Right ventricle myocardium superior (tissue), 1 donor: Measurements from ENCODE around the gene KIAA1217. TPM values are rescaled to one million over a fixed set of nuclear protein-coding genes. Genes with fewer than 3 reads are reported as not detected.

ENCODE experiments used
- ATAC-seq: fragments of 200-7000 bp; cut with Tn5 transposase; one replicate; pipeline ENCODE4 v1.9.1; 2020; ENCODE audit warnings: mild to moderate bottlenecking; ENCODE audit not compliant: poor library complexity
- DNase-seq: peaks from one replicate; pipeline ENCODE4 v3.0.0-alpha.2; 2020
- intact Hi-C: fragments of 100-400 bp; cut with DNase I; formaldehyde crosslinking; loops from one replicate; pipeline ENCODE4 v1.11.2; 2022
- total RNA-seq: library from RNA; stranded (reverse); fragmentation: NEBNext Ultra II Directional; extraction: Animal tissue kit (Norgen Biotek cat#: 25700); gene quantifications from one replicate; pipeline ENCODE4 v1.2.1, GENCODE V29; 2021
- donor health status: DM: no; HTN: yes; CAD: no; lungs with severe emphysema.

Gene KIAA1217
- total RNA-seq, 1 donor from 2014 or later: 38.2 TPM

DNA sequence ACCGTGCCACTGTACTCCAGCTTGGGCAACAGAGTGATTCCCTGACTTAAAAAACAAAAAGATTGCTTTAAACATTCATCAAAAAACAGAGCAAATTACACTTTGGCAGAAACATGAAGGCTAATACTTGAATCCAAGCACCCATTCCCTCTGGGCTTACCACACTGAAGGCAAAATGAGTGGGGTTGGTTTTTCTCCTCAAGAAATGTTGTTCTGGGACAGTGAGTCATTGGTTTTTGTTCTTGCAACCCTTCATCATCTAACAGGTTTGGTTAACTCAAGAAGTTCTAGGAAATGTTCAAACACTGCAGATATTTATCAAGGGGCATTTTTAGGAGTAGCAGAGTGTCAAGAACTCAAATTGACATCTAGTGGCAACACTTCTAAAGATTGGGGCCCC, 60.5 kb downstream of the KIAA1217 start:
- ATAC-seq (no peak), DNase-seq (no peak)
- intact Hi-C loops: no loop called here

DNA sequence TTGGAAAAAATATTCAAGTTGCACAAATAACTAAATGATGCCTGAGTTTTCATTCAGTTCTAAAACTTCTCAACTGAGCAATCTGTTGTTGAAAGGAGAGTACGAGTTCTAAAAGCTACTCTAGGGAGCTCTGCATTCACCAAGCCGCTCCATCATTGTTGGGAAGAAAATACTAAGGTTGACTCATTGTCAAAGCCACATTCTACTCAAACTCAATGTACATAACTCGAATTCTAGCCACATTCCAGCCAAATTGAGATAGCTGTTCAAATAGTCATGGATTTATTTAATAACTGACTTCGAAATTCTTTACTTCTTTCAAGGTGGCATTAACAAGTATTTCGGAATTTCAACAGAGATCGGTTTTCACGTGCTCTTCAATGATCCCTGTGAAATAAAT, 63.4 kb downstream of the KIAA1217 start:
- no peak for DNase-seq
- ATAC-seq: no peak
- intact Hi-C loops: no loop called here

DNA sequence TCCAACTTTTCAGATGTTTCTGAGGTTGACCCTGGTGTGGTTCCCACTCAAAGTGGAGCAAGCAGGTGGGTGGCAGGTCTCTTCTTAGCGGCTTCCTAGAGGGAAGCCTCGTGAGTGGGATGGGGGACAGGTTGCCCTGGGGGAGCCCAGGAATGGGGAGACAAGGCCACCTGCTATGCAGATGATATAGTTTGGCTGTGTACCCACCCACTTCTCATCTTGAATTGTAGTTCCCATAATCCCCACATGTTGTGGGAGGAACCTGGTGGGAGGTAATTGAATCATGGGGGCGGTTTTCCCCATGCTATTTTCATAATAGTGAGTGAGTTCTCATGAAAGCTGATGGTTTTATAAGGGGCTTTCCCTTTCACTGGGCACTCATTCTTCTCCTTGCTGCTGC, 68.3 kb downstream of the KIAA1217 start:
- no peak for DNase-seq
- intact Hi-C loops: no loop called here
- no peak for ATAC-seq

DNA sequence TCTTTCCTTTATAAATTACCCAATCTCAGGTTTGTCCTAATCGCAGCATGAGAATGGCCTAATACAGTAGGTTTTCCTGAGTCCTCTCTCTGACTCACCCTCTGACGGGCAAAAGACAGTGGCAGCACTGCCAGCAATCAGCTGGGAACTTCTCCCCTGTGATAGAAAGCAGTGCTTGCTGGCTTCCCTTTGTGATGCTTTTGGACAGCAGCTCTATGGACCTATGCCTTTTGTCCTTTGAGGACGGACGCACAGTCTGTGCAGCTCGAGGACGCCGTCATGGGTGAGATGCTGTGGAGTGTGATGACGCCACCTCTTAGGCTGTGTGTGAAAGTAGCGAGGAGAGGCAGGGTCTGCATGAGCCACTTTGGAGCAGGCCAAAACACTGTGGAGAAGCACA, 68.8 kb downstream of the KIAA1217 start:
- ATAC-seq (peak; percentile 87), DNase-seq (peak; percentile 44)
- intact Hi-C loops: no loop called here

DNA sequence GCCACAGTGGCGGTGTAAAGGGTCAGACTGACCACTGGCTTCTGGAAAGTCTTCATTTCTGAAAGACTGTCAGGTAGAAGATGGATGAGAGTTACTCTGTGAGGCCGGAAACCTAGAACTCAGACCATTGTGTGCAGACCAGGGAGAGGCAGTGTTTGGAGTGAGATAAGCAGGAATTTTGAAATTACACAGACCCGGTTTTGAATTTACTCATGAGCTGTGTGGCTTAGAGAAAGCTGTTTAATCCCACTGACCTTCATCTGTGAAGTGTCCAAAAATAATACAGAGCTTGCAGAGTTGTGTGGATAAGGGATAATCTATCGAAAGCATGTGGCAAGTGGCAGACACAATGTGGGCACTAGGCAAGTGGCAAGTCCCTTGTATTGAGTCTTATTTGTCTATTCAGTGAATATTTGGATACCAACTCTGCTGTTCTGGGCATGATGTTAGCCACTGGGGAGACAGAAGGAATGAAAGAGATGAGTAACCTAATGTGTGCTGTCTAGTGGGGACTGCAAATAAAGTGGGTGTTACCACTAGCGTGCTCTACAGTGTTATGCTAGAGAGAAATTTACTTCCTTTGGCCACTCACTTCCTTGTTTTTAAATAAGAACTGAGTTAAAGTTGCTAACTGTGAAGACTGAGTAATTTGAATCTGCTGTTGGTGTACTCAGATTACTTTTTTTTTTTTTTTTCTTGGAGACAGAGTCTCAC, 69.4 kb downstream of the KIAA1217 start:
- intact Hi-C loops: no loop called here
- DNase-seq: no peak

DNA sequence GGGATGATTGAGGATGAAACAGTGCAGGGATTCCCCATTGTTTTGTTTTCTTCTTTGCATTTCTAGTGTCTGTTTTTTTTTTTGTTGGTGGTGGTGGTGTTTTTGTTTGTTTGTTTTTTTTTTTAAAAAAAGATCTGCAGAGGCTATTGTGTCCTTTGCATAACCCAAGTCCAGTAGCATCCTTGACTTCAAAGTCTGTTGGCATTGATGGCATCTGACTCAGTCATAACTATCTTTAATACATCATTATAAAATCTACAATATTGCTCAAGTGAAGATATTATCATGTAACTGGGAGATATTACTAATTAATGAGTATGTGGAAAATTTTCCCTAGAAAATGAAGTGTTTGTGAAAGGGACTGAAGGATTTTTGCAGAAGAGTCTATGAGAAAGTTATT, 70.2 kb downstream of the KIAA1217 start:
- no peak for DNase-seq
- no peak for ATAC-seq
- intact Hi-C loops: no loop called here

More for the DNA sequence above, 69.4 kb downstream of the KIAA1217 start:
- ATAC-seq: peak; percentile 24

DNA sequence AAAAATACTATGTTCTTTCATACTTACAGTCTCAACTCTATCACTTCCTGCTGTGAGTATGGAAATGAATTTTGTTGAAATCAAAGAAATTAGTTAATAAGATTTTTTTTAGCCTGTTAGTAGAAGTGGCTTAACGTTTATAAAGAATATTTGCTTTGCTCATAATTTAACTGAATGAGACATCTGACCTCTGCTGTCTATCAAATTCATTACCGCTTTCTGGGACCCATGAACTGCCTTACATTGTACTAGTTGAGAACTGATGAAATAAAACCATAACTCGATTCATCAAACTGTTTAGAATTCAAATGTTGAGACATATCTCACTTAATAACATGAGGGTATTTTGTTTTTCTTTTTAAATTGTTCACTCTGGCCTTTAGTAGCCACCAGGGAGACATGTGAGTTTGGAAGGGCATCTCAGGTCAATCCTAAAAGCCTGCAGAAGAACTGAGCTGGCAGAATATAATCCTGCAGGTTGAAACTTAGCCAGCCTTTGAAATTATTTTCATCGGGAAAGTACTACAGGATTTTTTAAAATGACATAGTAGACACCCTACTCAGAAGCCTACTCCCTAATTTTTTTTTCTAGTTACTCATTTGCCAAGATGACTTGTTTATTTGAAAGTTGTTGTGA, 78.7 kb downstream of the KIAA1217 start:
- ATAC-seq (peak; percentile 66), DNase-seq (no peak)
- intact Hi-C loops: no loop called here

DNA sequence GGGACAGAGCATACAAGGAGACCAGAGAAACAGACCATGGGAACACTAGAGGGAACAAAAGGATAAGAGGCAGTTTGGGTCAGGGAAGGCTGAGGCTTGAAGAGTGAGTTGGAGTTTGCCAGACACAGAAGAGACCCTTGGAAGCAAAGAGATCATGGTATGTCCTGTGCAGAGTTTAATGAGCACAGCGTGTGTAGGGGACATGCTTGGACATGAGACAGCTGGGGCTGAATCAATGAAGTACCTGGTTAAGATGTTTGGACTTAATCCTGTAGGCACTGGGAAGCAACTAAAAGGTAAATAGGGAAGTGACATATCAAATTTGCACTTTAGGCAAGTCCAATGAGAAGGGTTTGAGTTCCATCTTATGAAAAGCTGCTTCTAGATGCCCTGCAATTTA, 79.6 kb downstream of the KIAA1217 start:
- ATAC-seq (no peak), DNase-seq (no peak)
- intact Hi-C loops: no loop called here

DNA sequence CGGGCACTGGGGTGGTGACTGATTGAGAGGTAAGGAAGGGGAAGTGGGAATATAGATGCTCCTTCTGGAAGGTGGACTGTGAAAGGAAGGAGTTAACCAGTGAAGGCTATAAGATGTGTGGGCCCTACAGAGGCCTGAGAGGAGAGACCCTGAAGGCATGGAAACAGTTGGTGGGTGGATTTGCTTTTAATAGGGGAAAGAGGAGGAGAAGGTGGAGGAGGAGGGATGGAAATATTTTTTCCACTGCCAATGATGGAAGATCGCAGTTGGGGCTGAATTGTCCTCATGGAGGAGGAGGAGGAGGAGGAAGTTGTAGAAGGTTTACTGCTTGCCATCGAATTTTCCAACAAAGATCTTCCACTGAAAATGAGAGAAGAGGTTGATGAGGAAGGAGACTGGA, 80.3 kb downstream of the KIAA1217 start:
- no peak for DNase-seq
- intact Hi-C loops: no loop called here

DNA sequence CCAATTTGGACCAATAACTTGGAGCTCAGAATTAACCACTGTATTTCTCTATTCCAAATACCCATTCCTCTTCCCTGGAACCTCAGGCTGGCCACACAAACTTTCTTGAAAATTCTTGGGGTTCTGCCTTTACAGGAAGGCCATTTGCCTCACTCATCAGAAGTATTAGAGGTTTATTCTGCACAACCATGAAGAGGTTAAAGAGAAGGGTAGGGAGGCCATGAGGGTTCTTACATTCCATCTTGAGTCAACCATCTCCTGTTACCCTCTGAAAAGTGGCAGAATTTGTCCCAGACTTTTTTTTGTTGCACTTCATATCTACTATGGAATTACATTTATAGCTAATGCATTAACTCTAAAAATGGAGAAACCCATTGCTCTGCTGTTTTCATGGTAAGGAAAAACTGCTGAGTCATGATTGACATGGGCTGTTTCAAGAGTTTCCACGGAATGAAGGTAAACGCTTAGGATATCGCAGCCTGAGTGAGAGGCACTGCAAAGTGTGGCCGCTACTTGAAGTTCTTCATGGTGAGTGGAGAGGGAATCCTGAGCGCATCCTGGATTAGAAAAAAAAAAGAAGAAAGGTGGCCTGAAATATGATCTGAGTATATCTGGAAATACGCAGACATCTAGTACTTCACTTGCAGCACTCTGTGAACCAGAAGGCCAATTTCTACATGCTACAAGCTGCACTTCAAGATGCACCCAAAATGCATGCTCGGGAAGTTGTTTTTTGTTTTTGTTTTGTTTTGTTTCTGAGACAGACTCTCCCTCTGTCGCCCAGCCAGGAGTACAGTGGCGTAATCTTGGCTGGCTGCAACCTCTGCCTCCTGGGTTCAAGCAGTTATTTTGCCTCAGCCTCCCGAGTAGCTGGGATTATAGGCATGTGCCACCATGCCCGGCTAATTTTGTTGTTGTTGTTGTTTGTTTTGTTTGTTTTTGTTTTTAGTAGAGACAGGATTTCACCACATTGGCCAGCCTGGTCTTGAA, 83.7 kb downstream of the KIAA1217 start:
- intact Hi-C loops: no loop called here

More for the DNA sequence above, 80.3 kb downstream of the KIAA1217 start:
- ATAC-seq: no peak

DNA sequence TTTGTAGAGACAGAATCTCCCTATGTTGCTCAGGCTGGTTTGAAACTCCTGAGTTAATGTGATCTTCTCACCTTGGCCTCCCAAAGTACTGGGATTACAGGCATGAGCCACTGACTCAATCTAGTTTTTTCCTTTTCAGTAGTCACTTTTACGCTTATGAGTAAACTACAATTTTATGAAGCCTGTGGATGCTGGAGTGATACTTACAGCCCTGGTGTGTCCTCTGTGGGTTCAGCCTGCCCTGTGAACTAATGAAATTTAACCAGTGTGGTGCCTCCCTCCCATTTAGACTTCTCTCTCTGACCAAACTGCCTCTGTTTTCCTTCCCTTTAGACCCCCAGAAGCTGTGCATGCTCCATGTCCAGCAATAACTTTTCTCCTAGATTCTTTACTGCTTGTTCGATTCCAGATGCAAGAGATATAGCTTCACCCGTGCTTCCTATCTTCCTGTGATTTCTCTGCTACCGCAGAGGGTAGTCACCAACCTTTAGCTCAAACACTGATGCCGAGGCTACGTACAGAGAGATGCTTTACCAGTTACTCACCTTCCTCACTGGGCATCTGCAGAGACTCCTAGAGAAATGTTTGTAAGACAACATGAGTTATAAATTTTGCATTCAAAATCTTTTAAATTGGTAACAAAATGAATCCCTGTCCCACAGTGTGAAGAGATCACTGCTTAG, 90.8 kb downstream of the KIAA1217 start:
- no peak for DNase-seq
- intact Hi-C loops: no loop called here
- no peak for ATAC-seq

More for the DNA sequence above, 83.7 kb downstream of the KIAA1217 start:
- peak; percentile 21 for ATAC-seq
- no peak for DNase-seq

DNA sequence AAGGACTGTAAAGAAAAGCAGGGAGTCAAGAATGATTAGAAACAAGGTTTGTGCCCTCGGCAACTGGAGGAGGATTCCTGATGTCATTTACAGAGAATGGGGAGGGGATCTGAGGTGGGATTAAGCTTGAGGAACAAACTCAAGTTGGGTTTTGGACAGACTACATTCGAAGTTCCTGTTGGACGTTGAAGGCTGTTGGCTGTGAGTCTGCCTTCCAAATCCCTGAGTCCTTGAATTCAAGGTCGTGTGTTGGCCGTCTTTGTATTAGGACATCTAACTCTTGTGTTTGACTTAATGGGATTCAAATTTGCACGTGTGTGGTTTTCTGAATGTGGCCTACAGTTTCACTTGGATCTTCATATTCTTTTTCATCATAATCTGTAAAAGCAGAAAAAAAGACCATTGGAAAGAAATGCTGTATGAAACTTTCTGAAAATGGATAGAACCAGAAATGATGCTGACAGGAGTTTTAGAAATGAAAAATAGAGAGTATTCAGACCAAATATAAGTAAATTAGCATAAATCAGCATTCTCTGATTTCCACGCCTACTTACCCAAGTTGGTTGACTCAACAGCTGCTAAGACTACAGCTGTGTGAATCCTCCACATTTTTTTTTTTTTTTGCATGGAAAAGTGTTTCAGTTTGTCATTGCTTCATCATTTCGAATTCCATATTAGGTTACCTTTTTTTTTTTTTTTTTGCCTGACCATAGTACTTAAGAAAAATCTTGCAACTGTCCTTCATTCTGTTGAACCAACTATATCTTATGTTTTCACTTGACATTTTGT, 94.8 kb downstream of the KIAA1217 start:
- ATAC-seq (no peak), DNase-seq (no peak)
- intact Hi-C loops: no loop called here

DNA sequence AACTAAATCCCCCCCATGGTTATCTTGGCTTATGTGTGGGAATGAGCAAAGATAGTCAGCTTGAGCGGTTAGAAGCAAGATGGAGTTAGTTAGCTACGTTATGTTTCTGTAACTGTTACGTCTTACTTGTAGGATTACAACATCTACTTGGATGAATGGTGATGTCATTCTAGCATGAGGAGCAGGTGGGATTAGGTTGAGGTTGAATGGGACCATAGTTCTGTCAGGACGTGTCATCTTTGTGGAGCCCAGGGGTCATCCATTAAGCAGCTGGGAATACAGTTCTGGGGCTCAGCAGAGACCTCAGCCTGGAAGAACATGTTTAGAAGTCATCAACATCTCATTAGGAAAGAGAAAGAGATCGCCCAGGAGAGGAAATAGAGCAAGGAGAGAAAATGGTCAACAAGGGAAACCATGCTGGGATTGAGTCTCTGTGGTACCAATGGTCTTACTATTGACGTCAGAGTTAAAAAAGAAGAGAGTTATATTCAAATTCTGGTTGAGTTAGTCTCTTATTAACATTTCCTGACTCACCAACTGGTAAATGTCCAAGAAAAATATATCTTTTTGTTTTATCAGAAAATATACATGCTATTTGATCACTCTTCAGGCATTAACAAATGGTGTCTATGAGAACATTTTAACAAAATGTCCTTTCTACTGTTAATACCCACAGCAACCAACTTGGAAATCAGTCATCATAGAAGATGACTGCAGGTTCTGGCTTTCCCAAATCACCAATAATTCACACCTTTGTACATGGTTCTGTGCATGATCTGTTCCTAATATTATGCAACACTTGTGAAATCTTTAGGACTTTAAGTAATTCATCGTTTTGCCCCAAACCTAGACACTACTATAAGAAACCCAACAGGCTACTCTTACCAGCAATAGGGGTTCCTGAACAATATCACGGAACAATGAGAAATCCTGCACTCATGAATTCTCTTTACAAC, 96.9 kb downstream of the KIAA1217 start:
- no peak for ATAC-seq
- DNase-seq: no peak
- intact Hi-C loops: no loop called here

DNA sequence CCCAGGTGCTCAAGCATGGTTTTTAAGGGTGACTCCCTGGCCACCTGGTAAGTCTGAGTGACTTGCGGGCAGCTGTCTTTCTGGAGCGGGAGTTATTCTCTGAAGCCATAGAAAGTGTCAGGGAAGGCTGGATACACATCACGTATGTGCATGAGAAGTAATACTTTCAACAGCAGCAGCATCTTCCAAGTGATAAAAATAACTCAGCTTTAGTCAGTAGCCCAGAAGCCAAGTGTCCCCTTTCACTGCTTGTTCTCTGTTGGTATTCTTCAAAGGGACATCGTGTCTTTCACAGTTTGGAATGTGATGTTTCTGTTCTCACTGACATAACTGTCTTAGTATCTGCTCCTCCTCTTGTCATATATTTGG, 97.6 kb downstream of the KIAA1217 start:
- intact Hi-C loops: no loop called here

DNA sequence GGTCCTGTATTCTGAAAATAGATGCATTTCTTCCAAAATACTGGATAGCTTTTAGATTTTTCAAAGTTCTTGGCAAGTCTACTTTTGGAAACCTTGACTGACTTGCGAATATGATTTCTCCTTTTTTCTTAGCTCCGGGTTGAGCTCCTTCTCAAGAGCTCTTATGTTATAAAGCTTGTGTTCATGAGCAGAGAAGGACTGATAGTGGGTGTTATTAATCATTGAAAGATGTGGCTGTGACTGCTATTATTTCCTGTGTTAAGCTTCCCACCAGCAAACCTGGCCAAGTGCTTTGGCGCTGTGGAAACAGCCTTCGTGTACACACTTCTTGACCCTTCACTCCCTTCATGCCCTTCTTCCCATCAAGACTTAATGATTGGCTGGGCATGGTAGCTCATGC, 98.2 kb downstream of the KIAA1217 start:
- DNase-seq: no peak
- intact Hi-C loops: no loop called here

More for the DNA sequence above, 97.6 kb downstream of the KIAA1217 start:
- ATAC-seq (peak; percentile 79), DNase-seq (no peak)

DNA sequence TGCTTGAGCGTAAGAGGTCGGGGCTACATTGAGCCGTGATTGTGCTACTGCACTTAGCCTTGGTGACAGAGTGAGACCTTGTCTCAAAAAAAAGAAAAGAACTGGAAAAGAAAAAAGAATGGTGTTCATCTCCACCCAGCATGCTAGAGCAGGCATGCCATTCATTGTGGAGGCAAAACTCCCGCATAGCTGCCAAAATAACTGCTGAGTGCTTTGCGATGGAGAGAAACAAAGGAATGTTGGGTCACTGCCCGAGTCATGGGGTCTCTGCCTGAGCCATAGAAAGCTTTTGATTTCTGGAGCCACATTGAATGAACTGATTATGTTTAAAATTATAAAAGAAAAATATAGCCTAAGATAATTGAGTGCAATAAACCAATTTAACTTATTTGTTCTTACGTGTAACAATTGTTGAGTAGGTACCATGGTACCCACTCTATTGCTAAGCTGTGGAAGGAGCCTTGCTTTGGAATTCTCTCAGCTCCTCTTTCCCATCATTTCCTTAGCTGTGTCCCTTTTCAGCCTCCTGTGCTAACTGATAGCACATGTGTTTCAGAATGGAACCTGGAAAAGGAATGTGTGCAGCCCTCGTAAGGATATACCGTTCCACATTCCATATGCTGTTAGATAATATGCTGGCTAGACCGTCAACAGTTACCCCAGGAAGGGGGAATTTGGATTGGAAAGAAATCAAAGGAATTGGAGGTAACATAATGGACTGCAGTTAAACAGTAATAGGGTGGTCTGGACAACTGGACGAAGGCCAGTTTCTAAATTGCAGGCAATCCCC, 99.0 kb downstream of the KIAA1217 start:
- peak; percentile 48 for DNase-seq
- intact Hi-C loops: no loop called here
- ATAC-seq: peak; percentile 78

More for the DNA sequence above, 98.2 kb downstream of the KIAA1217 start:
- ATAC-seq: peak; percentile 34
